ENCODE results near the gene ARRDC2. TPM values are rescaled to one million over a fixed set of nuclear protein-coding genes. Genes with fewer than 3 reads are reported as not detected.

ARRDC2 gene
- total and polyA plus RNA-seq, 2 of the 13 experiments (the other 11 are each of a cell fraction or from before 2014, with no cell fraction given), result 2.1 to 3.4 TPM

DNA sequence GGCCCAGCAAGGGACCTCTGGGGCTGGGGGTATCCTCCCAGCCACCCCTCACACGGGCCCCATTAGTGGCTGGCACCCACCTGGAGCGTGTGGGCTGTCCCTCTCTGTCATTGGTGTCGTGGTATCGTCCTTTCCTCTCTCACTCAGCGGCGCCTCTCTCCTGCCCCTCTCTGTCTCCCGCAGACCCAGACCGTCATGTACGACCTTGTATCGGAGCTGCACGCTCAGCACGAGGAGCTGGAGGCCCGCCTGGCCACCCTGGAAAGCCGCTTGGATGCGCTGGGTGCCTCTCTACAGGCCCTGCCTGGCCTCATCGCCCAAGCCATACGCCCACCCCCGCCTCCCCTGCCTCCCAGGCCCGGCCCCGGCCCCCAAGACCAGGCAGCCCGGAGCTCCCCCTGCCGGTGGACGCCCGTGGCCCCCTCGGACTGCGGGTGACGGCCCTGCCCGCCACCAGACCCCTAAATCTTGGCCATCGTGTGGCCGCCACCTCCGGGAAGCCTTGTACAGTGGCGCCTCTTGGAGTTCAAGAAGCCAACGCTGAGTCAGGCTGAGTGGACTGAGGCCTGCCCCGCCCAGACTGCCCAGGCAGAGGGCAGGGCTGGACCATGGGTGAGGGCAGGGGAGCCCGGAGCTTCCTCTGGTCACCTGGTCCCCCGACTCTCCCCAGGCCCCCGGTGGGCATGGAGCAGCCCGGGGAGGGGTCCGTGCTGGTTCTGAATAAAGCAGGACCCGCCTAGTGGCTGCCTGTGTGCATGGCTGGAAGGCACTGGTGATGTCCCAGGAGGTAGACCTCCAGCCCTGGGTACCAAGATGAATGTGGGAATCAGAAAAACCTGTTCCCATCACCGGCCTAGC lies 9.8 kb upstream of the ARRDC2 start (continued):
- TF ChIP-seq ZNF598 (CRISPR knock-in tag; IDR thresholded peaks at IDR 0.05; ENCODE audit: borderline replicate concordance) (no peak), ZNF547 (CRISPR knock-in tag; IDR thresholded peaks at IDR 0.05) (no peak), RBAK (CRISPR knock-in tag; IDR thresholded peaks at IDR 0.05) (no peak), FOXO1 (CRISPR knock-in tag; IDR thresholded peaks at IDR 0.05) (no peak), ZNF317 (CRISPR knock-in tag; IDR thresholded peaks at IDR 0.05) (no peak), FLYWCH1 (CRISPR knock-in tag; IDR thresholded peaks at IDR 0.05) (no peak), SMAD3 (CRISPR knock-in tag; IDR thresholded peaks at IDR 0.05) (no peak), SP1 (IDR thresholded peaks at IDR 0.05) (no peak), SP1 (CRISPR knock-in tag; IDR thresholded peaks at IDR 0.05) (no peak; the same call in 1 of the 2 replicates), NR2F1 (CRISPR knock-in tag; IDR thresholded peaks at IDR 0.05) (no peak), BCL6 (CRISPR knock-in tag; IDR thresholded peaks at IDR 0.05) (no peak), FOSL2 (CRISPR knock-in tag; IDR thresholded peaks at IDR 0.05) (peak; percentile 28; the same call in 1 of the 2 replicates), ZEB1 (IDR thresholded peaks at IDR 0.05; ENCODE audit: insufficient replicate concordance, low read depth) (no peak), ETV5 (CRISPR knock-in tag; IDR thresholded peaks at IDR 0.05; ENCODE audit: borderline replicate concordance) (no peak), PLRG1 (conservative IDR thresholded peaks at IDR 0.05) (no peak), NCOA1 (CRISPR knock-in tag; IDR thresholded peaks at IDR 0.05) (no peak), KDM1A (CRISPR knock-in tag; IDR thresholded peaks at IDR 0.05) (no peak), MAFK (conservative IDR thresholded peaks at IDR 0.05 in 1 of 2, IDR thresholded peaks at IDR 0.05 in 1 of 2; ENCODE audit: low read length in 2 of 2) (no peak), ZFAT (CRISPR knock-in tag; conservative IDR thresholded peaks at IDR 0.05) (no peak)
- TF ChIP-seq, protein P1, sequence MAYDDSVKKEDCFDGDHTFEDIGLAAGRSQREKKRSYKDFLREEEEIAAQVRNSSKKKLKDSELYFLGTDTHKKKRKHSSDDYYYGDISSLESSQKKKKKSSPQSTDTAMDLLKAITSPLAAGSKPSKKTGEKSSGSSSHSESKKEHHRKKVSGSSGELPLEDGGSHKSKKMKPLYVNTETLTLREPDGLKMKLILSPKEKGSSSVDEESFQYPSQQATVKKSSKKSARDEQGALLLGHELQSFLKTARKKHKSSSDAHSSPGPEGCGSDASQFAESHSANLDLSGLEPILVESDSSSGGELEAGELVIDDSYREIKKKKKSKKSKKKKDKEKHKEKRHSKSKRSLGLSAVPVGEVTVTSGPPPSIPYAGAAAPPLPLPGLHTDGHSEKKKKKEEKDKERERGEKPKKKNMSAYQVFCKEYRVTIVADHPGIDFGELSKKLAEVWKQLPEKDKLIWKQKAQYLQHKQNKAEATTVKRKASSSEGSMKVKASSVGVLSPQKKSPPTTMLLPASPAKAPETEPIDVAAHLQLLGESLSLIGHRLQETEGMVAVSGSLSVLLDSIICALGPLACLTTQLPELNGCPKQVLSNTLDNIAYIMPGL (CRISPR knock-in tag; IDR thresholded peaks at IDR 0.05; ENCODE audit: borderline replicate concordance in 1 of 2, low read depth in 1 of 2), result peak in 1 of 2 experiments; percentile 61; a peak in 2 of 4 replicates
- TF ChIP-seq, protein P2, sequence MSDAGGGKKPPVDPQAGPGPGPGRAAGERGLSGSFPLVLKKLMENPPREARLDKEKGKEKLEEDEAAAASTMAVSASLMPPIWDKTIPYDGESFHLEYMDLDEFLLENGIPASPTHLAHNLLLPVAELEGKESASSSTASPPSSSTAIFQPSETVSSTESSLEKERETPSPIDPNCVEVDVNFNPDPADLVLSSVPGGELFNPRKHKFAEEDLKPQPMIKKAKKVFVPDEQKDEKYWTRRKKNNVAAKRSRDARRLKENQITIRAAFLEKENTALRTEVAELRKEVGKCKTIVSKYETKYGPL (CRISPR knock-in tag; IDR thresholded peaks at IDR 0.05), result no peak
- TF ChIP-seq, protein P3, sequence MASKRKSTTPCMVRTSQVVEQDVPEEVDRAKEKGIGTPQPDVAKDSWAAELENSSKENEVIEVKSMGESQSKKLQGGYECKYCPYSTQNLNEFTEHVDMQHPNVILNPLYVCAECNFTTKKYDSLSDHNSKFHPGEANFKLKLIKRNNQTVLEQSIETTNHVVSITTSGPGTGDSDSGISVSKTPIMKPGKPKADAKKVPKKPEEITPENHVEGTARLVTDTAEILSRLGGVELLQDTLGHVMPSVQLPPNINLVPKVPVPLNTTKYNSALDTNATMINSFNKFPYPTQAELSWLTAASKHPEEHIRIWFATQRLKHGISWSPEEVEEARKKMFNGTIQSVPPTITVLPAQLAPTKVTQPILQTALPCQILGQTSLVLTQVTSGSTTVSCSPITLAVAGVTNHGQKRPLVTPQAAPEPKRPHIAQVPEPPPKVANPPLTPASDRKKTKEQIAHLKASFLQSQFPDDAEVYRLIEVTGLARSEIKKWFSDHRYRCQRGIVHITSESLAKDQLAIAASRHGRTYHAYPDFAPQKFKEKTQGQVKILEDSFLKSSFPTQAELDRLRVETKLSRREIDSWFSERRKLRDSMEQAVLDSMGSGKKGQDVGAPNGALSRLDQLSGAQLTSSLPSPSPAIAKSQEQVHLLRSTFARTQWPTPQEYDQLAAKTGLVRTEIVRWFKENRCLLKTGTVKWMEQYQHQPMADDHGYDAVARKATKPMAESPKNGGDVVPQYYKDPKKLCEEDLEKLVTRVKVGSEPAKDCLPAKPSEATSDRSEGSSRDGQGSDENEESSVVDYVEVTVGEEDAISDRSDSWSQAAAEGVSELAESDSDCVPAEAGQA (IDR thresholded peaks at IDR 0.05; ENCODE audit: low read depth), result no peak
- TF ChIP-seq, protein P3 (CRISPR knock-in tag; IDR thresholded peaks at IDR 0.05; ENCODE audit: borderline replicate concordance), result no peak
